Testis (tissue), 2 donors: ENCODE data around the gene ZCCHC14.

Experiments used
- POLR2A ChIP-seq: fragments of 450-650 bp; IDR thresholded peaks from one replicate; pipeline ENCODE4 v1.6.1; 2017; ENCODE audit warnings: antibody characterized with exemption, mild to moderate bottlenecking, moderate library complexity
- TF ChIP-seq, protein P1 (sequence below), 3 experiments: fragments of 450-650 bp in 2 of 3; fragments of 200-600 bp in 1 of 3; sonication (generic) in 1 of 3; IDR thresholded peaks; one replicate each; pipeline ENCODE4 v1.5.1; 2016 to 2019; ENCODE audit warnings: antibody characterized with exemption in 3 of 3, mild to moderate bottlenecking in 2 of 3, moderate library complexity in 1 of 3

DNA sequence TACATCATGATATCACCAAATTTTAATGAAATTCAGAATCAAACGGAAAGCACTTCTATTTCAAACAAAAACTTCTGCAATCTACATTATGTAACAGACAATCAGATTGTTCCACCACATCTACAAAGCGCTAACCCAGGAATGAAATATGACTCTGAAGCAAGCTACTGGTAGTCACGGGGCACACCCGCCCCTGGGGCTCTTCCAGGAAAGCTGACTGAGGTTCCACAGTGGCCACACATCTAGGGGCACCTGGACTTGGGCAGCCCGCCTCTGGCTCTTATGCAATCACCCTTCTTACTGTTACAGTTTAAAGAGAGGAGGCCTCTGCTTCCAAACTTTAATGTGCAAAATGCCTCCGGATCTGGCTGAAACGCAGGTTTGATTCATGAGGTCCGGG is 27.5 kb downstream of the ZCCHC14 start:
- no peak for TF ChIP-seq POLR2A
- TF ChIP-seq, protein P1, sequence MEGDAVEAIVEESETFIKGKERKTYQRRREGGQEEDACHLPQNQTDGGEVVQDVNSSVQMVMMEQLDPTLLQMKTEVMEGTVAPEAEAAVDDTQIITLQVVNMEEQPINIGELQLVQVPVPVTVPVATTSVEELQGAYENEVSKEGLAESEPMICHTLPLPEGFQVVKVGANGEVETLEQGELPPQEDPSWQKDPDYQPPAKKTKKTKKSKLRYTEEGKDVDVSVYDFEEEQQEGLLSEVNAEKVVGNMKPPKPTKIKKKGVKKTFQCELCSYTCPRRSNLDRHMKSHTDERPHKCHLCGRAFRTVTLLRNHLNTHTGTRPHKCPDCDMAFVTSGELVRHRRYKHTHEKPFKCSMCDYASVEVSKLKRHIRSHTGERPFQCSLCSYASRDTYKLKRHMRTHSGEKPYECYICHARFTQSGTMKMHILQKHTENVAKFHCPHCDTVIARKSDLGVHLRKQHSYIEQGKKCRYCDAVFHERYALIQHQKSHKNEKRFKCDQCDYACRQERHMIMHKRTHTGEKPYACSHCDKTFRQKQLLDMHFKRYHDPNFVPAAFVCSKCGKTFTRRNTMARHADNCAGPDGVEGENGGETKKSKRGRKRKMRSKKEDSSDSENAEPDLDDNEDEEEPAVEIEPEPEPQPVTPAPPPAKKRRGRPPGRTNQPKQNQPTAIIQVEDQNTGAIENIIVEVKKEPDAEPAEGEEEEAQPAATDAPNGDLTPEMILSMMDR (IDR thresholded peaks at IDR 0.05): no peak
